Measurements from ENCODE around the gene KRT76. TPM values are rescaled to one million over a fixed set of nuclear protein-coding genes. Genes with fewer than 3 reads are reported as not detected.

KRT76 gene
- total RNA-seq, 1 experiment from 2014 or later = not detected

DNA sequence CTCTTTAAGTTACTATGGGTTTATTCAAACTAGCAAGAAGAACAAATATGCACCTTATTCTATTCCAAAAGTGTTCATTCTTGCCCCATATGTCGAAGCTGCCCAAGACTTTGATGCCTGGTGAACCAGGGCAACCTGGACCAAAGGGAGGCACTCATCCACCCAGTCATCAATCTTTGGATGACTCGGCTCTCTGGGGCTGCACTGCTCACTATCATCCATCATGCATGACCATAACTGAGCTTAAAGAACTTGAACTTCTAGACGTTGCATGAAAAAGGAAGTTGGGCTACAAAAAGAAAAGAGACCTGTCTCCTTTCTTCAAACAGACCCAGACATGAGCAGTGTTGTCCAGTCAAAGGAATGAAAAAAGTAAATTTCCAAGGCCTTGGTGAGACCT is 35.6 kb upstream of the KRT76 start:
- H3K27me3 ChIP-seq (ENCODE audit: low read length) = no peaks in the 10 kb centered on the region; the same call in 1 of the 2 replicates
- H3K4me1 ChIP-seq (ENCODE audit: insufficient read depth, low read length) = peaks cover 14% of the 10 kb centered on the region
- intact Hi-C loops (cut with micrococcal nuclease) = no loop called here
- H3K4me2 ChIP-seq (ENCODE audit: low read length) = no peak overlapping the region
- no TSS peak for BruUV-seq (replicated peaks)
- no peaks in the 10 kb centered on the region for H3K9me2 ChIP-seq (replicated peaks; ENCODE audit: low read length)
- ATAC-seq = no peak
- no peaks in the 10 kb centered on the region for H3K36me3 ChIP-seq (ENCODE audit: low read depth, low read length)
- no peaks in the 10 kb centered on the region for H3K79me2 ChIP-seq (ENCODE audit: low read length)
- no peak overlapping the region for H2AFZ ChIP-seq (ENCODE audit: low read length)
- DNase-seq = no peak
- H3K9ac ChIP-seq (ENCODE audit: low read length) = no peak overlapping the region
- no peaks in the 10 kb centered on the region for H3F3A ChIP-seq (ENCODE audit: low read length, unreplicated experiment)
- ChIA-PET CTCF (no interaction called here), POLR2A (ENCODE audit: unreplicated experiment) (no interaction called here)
- H3K4me3 ChIP-seq (ENCODE audit: low read length) = no peak overlapping the region
- no peaks in the 10 kb centered on the region for H3K9me3 ChIP-seq (ENCODE audit: low read length)
- no peaks in the 10 kb centered on the region for H4K20me1 ChIP-seq (ENCODE audit: low read length)
- H3K27ac ChIP-seq (ENCODE audit: low read length) = no peak overlapping the region
- no peak for TF ChIP-seq EZH2 (IDR thresholded peaks at IDR 0.05; ENCODE audit: low read length, unreplicated experiment)
- no peak for TF ChIP-seq EZH2phosphoT487 (IDR thresholded peaks at IDR 0.05; ENCODE audit: borderline replicate concordance, low read length)
- TF ChIP-seq, protein P1, sequence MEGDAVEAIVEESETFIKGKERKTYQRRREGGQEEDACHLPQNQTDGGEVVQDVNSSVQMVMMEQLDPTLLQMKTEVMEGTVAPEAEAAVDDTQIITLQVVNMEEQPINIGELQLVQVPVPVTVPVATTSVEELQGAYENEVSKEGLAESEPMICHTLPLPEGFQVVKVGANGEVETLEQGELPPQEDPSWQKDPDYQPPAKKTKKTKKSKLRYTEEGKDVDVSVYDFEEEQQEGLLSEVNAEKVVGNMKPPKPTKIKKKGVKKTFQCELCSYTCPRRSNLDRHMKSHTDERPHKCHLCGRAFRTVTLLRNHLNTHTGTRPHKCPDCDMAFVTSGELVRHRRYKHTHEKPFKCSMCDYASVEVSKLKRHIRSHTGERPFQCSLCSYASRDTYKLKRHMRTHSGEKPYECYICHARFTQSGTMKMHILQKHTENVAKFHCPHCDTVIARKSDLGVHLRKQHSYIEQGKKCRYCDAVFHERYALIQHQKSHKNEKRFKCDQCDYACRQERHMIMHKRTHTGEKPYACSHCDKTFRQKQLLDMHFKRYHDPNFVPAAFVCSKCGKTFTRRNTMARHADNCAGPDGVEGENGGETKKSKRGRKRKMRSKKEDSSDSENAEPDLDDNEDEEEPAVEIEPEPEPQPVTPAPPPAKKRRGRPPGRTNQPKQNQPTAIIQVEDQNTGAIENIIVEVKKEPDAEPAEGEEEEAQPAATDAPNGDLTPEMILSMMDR (conservative IDR thresholded peaks at IDR 0.05; ENCODE audit: low read depth, low read length) = no peak

DNA sequence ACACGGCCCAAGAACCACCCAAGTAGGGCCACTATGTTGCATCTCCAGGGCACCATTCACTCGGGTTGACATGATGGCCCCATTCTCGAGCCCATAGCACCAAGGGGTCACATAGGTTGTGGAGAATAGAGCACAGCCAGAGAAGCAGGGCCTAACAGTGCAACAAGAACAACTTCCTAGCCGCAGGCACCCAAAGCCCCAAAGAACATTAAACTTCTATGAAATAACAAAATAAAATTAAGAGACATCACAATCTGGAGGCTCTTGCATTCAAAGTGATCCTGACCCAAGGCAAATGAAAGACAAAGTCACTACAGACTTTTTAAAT is 34.9 kb upstream of the KRT76 start:
- Histone ChIP-seq H3K9me2 (replicated peaks; ENCODE audit: low read length) (no peaks in the 10 kb centered on the region), H3K9ac (ENCODE audit: low read length) (no peak overlapping the region), H3K79me2 (ENCODE audit: low read length) (no peaks in the 10 kb centered on the region), H4K20me1 (ENCODE audit: low read length) (no peaks in the 10 kb centered on the region), H3K4me3 (ENCODE audit: low read length) (no peak overlapping the region), H3F3A (ENCODE audit: low read length, unreplicated experiment) (no peaks in the 10 kb centered on the region), H2AFZ (ENCODE audit: low read length) (no peak overlapping the region), H3K4me2 (ENCODE audit: low read length) (no peak overlapping the region), H3K9me3 (ENCODE audit: low read length) (no peaks in the 10 kb centered on the region), H3K36me3 (ENCODE audit: low read depth, low read length) (no peaks in the 10 kb centered on the region), H3K27ac (ENCODE audit: low read length) (no peak overlapping the region), H3K4me1 (ENCODE audit: insufficient read depth, low read length) (peaks cover 14% of the 10 kb centered on the region), H3K27me3 (ENCODE audit: low read length) (no peaks in the 10 kb centered on the region)
- CTCF ChIA-PET = interaction anchor here (0.6 kb wide), 1 partner anchor 69 kb away, joined by 3 read pairs; no protein-coding TSS in a partner anchor
- no peak for DNase-seq
- TF ChIP-seq EZH2phosphoT487 (IDR thresholded peaks at IDR 0.05; ENCODE audit: borderline replicate concordance, low read length) (no peak), EZH2 (IDR thresholded peaks at IDR 0.05; ENCODE audit: low read length, unreplicated experiment) (no peak)
- TF ChIP-seq, protein P1 (conservative IDR thresholded peaks at IDR 0.05; ENCODE audit: low read depth, low read length) = no peak
- POLR2A ChIA-PET (ENCODE audit: unreplicated experiment) = no interaction called here
- intact Hi-C loops (cut with micrococcal nuclease) = no loop called here
- BruUV-seq (replicated peaks) = no TSS peak
- no peak for ATAC-seq

GRCh38 chr12:52811191-52812072 is 34.3 kb upstream of the KRT76 start:
- H3K9me3 ChIP-seq (ENCODE audit: low read length) = no peaks in the 10 kb centered on the region
- BruUV-seq (replicated peaks) = no TSS peak
- H4K20me1 ChIP-seq (ENCODE audit: low read length) = no peaks in the 10 kb centered on the region
- H3K79me2 ChIP-seq (ENCODE audit: low read length) = no peaks in the 10 kb centered on the region
- H3K9ac ChIP-seq (ENCODE audit: low read length) = no peak overlapping the region
- no peak overlapping the region for H2AFZ ChIP-seq (ENCODE audit: low read length)
- DNase-seq (no peak), ATAC-seq (no peak)
- no peak overlapping the region for H3K27ac ChIP-seq (ENCODE audit: low read length)
- H3K4me1 ChIP-seq (ENCODE audit: insufficient read depth, low read length) = peaks cover 14% of the 10 kb centered on the region
- ChIA-PET CTCF (interaction anchor here (0.6 kb wide), 1 partner anchor 69 kb away, joined by 3 read pairs; no protein-coding TSS in a partner anchor), POLR2A (ENCODE audit: unreplicated experiment) (no interaction called here)
- H3K27me3 ChIP-seq (ENCODE audit: low read length) = no peaks in the 10 kb centered on the region
- H3K4me2 ChIP-seq (ENCODE audit: low read length) = no peak overlapping the region
- H3K9me2 ChIP-seq (replicated peaks; ENCODE audit: low read length) = no peaks in the 10 kb centered on the region
- H3F3A ChIP-seq (ENCODE audit: low read length, unreplicated experiment) = no peaks in the 10 kb centered on the region
- TF ChIP-seq, protein P1 (conservative IDR thresholded peaks at IDR 0.05; ENCODE audit: low read depth, low read length) = no peak
- TF ChIP-seq EZH2phosphoT487 (IDR thresholded peaks at IDR 0.05; ENCODE audit: borderline replicate concordance, low read length) = no peak
- no peak for TF ChIP-seq EZH2 (IDR thresholded peaks at IDR 0.05; ENCODE audit: low read length, unreplicated experiment)
- H3K4me3 ChIP-seq (ENCODE audit: low read length) = no peak overlapping the region
- H3K36me3 ChIP-seq (ENCODE audit: low read depth, low read length) = no peaks in the 10 kb centered on the region
- intact Hi-C loops (cut with micrococcal nuclease) = no loop called here

All from PC-3 (cell line).